Loucy (cell line): ENCODE data around the gene CDC26.

ENCODE experiments used
- EZH2phosphoT487 ChIP-seq: fragments of 200-600 bp; IDR thresholded peaks from 2 replicates; pipeline ENCODE4 v1.6.1; 2018; ENCODE audit warnings: antibody characterized with exemption, mild to moderate bottlenecking, moderate library complexity, borderline replicate concordance
- TF ChIP-seq, protein P1 (sequence below): fragments of 200-600 bp; sonication (generic); conservative IDR thresholded peaks from 2 replicates; pipeline ENCODE4 v1.5.1; 2014; ENCODE audit warnings: mild to moderate bottlenecking, antibody characterized with exemption, low read length

DNA sequence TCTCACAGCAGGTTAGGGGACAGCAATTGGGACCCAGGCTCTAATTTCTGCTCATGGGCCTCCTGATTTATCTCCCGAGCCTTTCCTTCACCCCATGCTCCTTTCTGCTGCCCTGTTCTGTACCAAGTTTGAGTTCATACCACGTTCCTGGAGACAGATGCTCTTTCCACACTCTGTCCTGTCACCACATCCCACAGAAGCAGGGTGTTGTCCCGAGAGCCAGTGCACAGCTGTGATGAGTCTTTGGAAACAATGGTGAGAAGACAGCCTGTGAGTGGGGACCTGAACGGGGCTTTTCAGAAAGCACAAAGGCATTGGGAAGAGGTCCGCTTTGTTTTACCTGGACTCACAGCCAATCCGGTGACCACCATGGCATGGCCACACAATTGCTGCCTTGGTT lies 47.3 kb upstream of the CDC26 start:
- TF ChIP-seq, protein P1, sequence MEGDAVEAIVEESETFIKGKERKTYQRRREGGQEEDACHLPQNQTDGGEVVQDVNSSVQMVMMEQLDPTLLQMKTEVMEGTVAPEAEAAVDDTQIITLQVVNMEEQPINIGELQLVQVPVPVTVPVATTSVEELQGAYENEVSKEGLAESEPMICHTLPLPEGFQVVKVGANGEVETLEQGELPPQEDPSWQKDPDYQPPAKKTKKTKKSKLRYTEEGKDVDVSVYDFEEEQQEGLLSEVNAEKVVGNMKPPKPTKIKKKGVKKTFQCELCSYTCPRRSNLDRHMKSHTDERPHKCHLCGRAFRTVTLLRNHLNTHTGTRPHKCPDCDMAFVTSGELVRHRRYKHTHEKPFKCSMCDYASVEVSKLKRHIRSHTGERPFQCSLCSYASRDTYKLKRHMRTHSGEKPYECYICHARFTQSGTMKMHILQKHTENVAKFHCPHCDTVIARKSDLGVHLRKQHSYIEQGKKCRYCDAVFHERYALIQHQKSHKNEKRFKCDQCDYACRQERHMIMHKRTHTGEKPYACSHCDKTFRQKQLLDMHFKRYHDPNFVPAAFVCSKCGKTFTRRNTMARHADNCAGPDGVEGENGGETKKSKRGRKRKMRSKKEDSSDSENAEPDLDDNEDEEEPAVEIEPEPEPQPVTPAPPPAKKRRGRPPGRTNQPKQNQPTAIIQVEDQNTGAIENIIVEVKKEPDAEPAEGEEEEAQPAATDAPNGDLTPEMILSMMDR, result no peak
- no peak for TF ChIP-seq EZH2phosphoT487
